AG09309 (cell line): Measurements from ENCODE around the gene DPYSL5.
"Not testable (repeated sequence)": the region's sequence is repeated elsewhere in the genome, so short reads cannot be mapped to it uniquely, and the experiment has no call there.

Experiments
- DNase-seq: peaks from one replicate; pipeline ENCODE4 v3.0.0-alpha.2; 2010; ENCODE audit warnings: low read depth
- H3K4me3 ChIP-seq: 2 replicates; pipeline ENCODE4 v1.5.1; 2011; ENCODE audit warnings: mild to moderate bottlenecking, low read depth, low read length, moderate library complexity; ENCODE audit not compliant: control insufficient read depth
- CTCF ChIP-seq: IDR thresholded peaks from 2 replicates; pipeline ENCODE4 v1.5.1; 2011; ENCODE audit warnings: mild to moderate bottlenecking, low read depth, low read length, inconsistent platforms; ENCODE audit not compliant: insufficient read depth, control insufficient read depth; ENCODE audit errors: missing control alignments

Gene DPYSL5

GRCh38 chr2:26880161-26880560 is 32.2 kb downstream of the DPYSL5 start:
- DNase-seq, result no peak
- no peak overlapping the region for H3K4me3 ChIP-seq
- TF ChIP-seq CTCF, result no peak

GRCh38 chr2:26880910-26881435 is 33.0 kb downstream of the DPYSL5 start:
- H3K4me3 ChIP-seq, result no peak overlapping the region
- TF ChIP-seq CTCF, result no peak
- DNase-seq, result no peak

- DNase-seq, result not testable (repeated sequence)
Observed at GRCh38 chr2:26882220-26882619, 34.3 kb downstream of the DPYSL5 start.

GRCh38 chr2:26883956-26884355 is 36.0 kb downstream of the DPYSL5 start:
- H3K4me3 ChIP-seq, result no peak overlapping the region
- TF ChIP-seq CTCF, result no peak
- no peak for DNase-seq

More at GRCh38 chr2:26882220-26882619, 34.3 kb downstream of the DPYSL5 start:
- not testable (repeated sequence) for H3K4me3 ChIP-seq

- TF ChIP-seq CTCF, result no peak
- no peak for DNase-seq
- no peak overlapping the region for H3K4me3 ChIP-seq
Observed at GRCh38 chr2:26884486-26884885, 36.6 kb downstream of the DPYSL5 start.

- DNase-seq, result no peak
- H3K4me3 ChIP-seq, result no peak overlapping the region
- no peak for TF ChIP-seq CTCF
Observed at GRCh38 chr2:26885651-26886329, 37.9 kb downstream of the DPYSL5 start.

GRCh38 chr2:26886736-26887135 is 38.8 kb downstream of the DPYSL5 start:
- H3K4me3 ChIP-seq, result no peak overlapping the region
- no peak for TF ChIP-seq CTCF
- no peak for DNase-seq
